ENCODE data around the gene GFPT2. TPM values are rescaled to one million over a fixed set of nuclear protein-coding genes. Genes with fewer than 3 reads are reported as not detected.

Gene GFPT2
- total RNA-seq, 1 experiment from 2014 or later: 0.82 TPM

DNA sequence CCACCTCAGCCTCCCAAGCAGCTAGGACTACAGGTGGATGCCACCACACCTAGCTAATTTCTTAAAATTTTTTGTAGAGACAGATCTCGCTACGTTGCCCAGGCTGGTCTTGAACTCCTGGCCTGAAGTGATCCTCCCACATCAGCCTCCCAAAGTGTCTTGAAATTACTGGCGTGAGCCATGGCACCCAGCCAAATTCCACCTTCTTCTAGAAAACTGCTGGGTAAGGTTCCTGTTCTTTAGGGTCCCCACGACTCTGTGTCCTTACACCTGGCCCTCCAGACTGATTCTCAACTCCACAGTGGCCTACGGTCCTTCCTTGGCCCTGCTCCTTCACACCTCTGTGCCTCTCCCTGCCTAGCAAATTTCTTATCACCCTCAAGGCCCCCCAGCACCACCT, 63.2 kb downstream of the GFPT2 start:
- ChIA-PET POLR2A (ENCODE audit: low non-redundant PET) (no interaction called here), CTCF (no interaction called here)
- no peak overlapping the region for H3K27ac ChIP-seq (ENCODE audit: low read depth, low read length, poor library complexity, severe bottlenecking)
- H3K27me3 ChIP-seq (replicated peaks; ENCODE audit: insufficient read depth, low read depth, low read length, poor library complexity): no peaks in the 10 kb centered on the region
- peaks cover 5% of the 10 kb centered on the region for H3K4me1 ChIP-seq (ENCODE audit: insufficient read depth, low read length, poor library complexity, severe bottlenecking)
- BruUV-seq (replicated peaks): no TSS peak
- intact Hi-C loops (cut with micrococcal nuclease; ENCODE audit: unreplicated experiment): loop anchor here (5.0 kb wide), 1 partner anchor 37 kb away; no protein-coding TSS in a partner anchor
- H3K9me3 ChIP-seq (ENCODE audit: low read depth, low read length, poor library complexity, severe bottlenecking): no peaks in the 10 kb centered on the region
- no peak for DNase-seq (ENCODE audit: low spot score)
- H3K4me3 ChIP-seq (ENCODE audit: low read depth, low read length, poor library complexity, severe bottlenecking): no peak overlapping the region
- TF ChIP-seq EZH2 (IDR thresholded peaks at IDR 0.05; ENCODE audit: borderline replicate concordance, low read depth, low read length, poor library complexity, severe bottlenecking): no peak
- TF ChIP-seq, protein P1, sequence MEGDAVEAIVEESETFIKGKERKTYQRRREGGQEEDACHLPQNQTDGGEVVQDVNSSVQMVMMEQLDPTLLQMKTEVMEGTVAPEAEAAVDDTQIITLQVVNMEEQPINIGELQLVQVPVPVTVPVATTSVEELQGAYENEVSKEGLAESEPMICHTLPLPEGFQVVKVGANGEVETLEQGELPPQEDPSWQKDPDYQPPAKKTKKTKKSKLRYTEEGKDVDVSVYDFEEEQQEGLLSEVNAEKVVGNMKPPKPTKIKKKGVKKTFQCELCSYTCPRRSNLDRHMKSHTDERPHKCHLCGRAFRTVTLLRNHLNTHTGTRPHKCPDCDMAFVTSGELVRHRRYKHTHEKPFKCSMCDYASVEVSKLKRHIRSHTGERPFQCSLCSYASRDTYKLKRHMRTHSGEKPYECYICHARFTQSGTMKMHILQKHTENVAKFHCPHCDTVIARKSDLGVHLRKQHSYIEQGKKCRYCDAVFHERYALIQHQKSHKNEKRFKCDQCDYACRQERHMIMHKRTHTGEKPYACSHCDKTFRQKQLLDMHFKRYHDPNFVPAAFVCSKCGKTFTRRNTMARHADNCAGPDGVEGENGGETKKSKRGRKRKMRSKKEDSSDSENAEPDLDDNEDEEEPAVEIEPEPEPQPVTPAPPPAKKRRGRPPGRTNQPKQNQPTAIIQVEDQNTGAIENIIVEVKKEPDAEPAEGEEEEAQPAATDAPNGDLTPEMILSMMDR (conservative IDR thresholded peaks at IDR 0.05; ENCODE audit: low read depth, low read length): no peak
- no peaks in the 10 kb centered on the region for H3K36me3 ChIP-seq (ENCODE audit: insufficient read depth, low read length, poor library complexity, severe bottlenecking)

DNA sequence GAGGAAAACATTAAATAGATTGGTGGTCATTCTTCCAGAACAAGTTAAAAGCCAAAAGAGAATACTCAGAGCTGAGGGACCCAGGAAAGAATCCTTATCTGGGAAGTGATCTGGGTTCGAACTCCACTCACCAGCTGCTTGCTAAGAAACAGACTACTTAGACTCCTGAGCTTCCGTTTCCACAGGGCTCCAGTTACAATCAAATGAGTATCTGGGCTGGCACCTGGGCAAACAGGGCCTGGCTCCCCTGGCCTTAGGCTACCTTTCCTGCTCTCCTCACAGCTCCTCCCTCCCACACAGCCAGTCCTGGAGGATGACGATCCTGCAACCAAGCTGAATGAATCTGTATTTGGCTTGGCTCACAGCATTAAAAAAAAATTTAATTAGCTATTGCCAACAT, 63.7 kb downstream of the GFPT2 start:
- no peaks in the 10 kb centered on the region for H3K27me3 ChIP-seq (replicated peaks; ENCODE audit: insufficient read depth, low read depth, low read length, poor library complexity)
- no peak overlapping the region for H3K4me3 ChIP-seq (ENCODE audit: low read depth, low read length, poor library complexity, severe bottlenecking)
- H3K27ac ChIP-seq (ENCODE audit: low read depth, low read length, poor library complexity, severe bottlenecking): no peak overlapping the region
- no peaks in the 10 kb centered on the region for H3K9me3 ChIP-seq (ENCODE audit: low read depth, low read length, poor library complexity, severe bottlenecking)
- no peaks in the 10 kb centered on the region for H3K36me3 ChIP-seq (ENCODE audit: insufficient read depth, low read length, poor library complexity, severe bottlenecking)
- no TSS peak for BruUV-seq (replicated peaks)
- TF ChIP-seq, protein P1 (conservative IDR thresholded peaks at IDR 0.05; ENCODE audit: low read depth, low read length): no peak
- no peak for TF ChIP-seq EZH2 (IDR thresholded peaks at IDR 0.05; ENCODE audit: borderline replicate concordance, low read depth, low read length, poor library complexity, severe bottlenecking)
- intact Hi-C loops (cut with micrococcal nuclease; ENCODE audit: unreplicated experiment): no loop called here
- POLR2A ChIA-PET (ENCODE audit: low non-redundant PET): no interaction called here
- CTCF ChIA-PET: no interaction called here
- H3K4me1 ChIP-seq (ENCODE audit: insufficient read depth, low read length, poor library complexity, severe bottlenecking): peaks cover 5% of the 10 kb centered on the region
- DNase-seq (ENCODE audit: low spot score): no peak

DNA sequence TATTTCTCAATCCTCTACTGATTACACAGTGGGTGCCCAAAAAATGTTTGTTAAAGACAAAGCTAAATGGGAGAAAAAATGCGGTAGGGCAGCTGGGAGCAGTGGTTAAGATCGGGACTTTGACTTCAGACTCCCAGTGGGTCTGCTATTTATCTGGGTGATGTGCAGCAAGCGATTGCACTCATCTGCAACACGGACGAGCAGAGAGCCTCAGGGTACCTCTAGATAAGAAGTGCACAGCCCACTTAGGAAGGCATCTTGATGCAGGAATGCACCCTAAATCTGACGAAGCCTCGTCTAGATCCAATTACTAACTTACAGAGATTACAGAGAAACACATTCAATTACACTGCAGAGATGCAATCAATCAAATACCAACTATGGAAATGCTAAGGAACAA, 65.3 kb downstream of the GFPT2 start:
- H3K36me3 ChIP-seq (ENCODE audit: insufficient read depth, low read length, poor library complexity, severe bottlenecking): no peaks in the 10 kb centered on the region
- intact Hi-C loops (cut with micrococcal nuclease; ENCODE audit: unreplicated experiment): no loop called here
- ChIA-PET POLR2A (ENCODE audit: low non-redundant PET) (no interaction called here), CTCF (no interaction called here)
- no peak overlapping the region for H3K27ac ChIP-seq (ENCODE audit: low read depth, low read length, poor library complexity, severe bottlenecking)
- no peak overlapping the region for H3K4me3 ChIP-seq (ENCODE audit: low read depth, low read length, poor library complexity, severe bottlenecking)
- no peaks in the 10 kb centered on the region for H3K9me3 ChIP-seq (ENCODE audit: low read depth, low read length, poor library complexity, severe bottlenecking)
- TF ChIP-seq EZH2 (IDR thresholded peaks at IDR 0.05; ENCODE audit: borderline replicate concordance, low read depth, low read length, poor library complexity, severe bottlenecking): no peak
- BruUV-seq (replicated peaks): no TSS peak
- H3K27me3 ChIP-seq (replicated peaks; ENCODE audit: insufficient read depth, low read depth, low read length, poor library complexity): no peaks in the 10 kb centered on the region
- no peaks in the 10 kb centered on the region for H3K4me1 ChIP-seq (ENCODE audit: insufficient read depth, low read length, poor library complexity, severe bottlenecking)
- no peak for DNase-seq (ENCODE audit: low spot score)

DNA sequence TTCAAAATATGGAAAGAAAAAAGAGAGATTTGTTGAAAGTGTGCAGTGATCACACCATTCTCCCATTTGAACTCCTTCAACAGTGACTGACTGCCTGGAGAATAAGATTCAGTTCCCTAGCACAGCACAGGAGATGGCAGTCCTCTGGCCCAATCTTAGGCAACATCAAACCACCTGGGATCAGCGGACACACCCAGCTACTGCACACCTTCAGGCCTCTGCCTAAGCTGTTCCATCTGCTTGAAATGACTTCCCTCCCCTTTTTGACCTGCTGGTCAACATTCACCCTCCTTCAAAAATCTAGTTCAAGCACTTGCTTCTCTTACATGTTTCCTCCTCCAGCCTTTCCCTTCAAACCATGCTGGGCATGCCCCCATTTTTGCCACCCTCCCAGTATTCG, 65.7 kb downstream of the GFPT2 start:
- Histone ChIP-seq H3K4me3 (ENCODE audit: low read depth, low read length, poor library complexity, severe bottlenecking) (no peak overlapping the region), H3K27ac (ENCODE audit: low read depth, low read length, poor library complexity, severe bottlenecking) (no peak overlapping the region), H3K9me3 (ENCODE audit: low read depth, low read length, poor library complexity, severe bottlenecking) (no peaks in the 10 kb centered on the region), H3K4me1 (ENCODE audit: insufficient read depth, low read length, poor library complexity, severe bottlenecking) (no peaks in the 10 kb centered on the region), H3K36me3 (ENCODE audit: insufficient read depth, low read length, poor library complexity, severe bottlenecking) (no peaks in the 10 kb centered on the region), H3K27me3 (replicated peaks; ENCODE audit: insufficient read depth, low read depth, low read length, poor library complexity) (no peaks in the 10 kb centered on the region)
- ChIA-PET CTCF (no interaction called here), POLR2A (ENCODE audit: low non-redundant PET) (no interaction called here)
- no peak for DNase-seq (ENCODE audit: low spot score)
- intact Hi-C loops (cut with micrococcal nuclease; ENCODE audit: unreplicated experiment): no loop called here
- TF ChIP-seq, protein P1 (conservative IDR thresholded peaks at IDR 0.05; ENCODE audit: low read depth, low read length): no peak
- BruUV-seq (replicated peaks): no TSS peak

Measured in A673 (cell line).